Activated CD4-positive, alpha-beta T cell treated with anti-CD3 and anti-CD28 coated beads, Interleukin-10, Interleukin-2, amounts not matched to agents 100 ng/mL and 50 ng/mL, durations not matched to agents 16 hours and 8 hours (primary cell): ENCODE measurements around the gene CAMTA1.

Experiments used
- DNase-seq: peaks from one replicate; pipeline ENCODE4 v3.0.0-alpha.2; 2020

The CAMTA1 gene

DNA sequence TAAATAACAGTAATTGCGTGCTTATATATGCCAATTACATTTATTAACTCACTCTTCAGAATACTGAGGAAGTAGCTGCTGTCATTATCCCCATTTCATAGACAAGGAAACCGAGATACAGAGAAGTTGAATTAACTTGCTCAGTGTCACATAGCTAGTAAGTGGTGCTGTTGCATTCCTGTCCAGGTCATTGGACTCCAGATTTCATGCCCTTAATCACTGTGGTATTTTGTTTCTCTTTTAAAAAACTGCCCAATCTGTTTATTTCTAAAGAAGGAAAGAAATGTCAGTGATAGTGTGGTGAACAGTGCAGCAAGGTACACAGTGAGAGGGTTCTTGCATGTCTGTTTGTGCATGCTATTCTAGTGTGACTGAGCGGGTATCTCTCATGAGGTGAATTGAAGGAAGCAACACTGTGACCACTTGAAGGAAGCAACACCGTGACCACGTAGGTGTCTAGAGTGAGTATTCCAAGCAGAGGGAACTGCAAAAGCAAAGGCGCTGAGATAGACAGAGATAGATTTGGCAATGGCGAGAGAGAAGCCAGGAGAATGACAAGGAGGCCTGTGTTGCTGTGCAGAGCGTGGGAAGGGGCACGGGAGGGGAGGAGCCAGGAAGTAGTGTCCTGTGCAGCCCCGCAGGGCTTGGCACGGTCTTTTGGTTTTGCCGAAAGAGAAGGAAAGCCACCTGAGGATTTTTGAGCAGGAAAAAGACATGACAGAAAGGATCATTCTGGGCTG is 95.9 kb downstream of the CAMTA1 start:
- DNase-seq: no peak

- DNase-seq: no peak
Observed at GRCh38 chr1:6882414-6882813, 97.2 kb downstream of the CAMTA1 start.

- peak; percentile 20 for DNase-seq
Observed at GRCh38 chr1:6884652-6885153, 99.4 kb downstream of the CAMTA1 start.

DNA sequence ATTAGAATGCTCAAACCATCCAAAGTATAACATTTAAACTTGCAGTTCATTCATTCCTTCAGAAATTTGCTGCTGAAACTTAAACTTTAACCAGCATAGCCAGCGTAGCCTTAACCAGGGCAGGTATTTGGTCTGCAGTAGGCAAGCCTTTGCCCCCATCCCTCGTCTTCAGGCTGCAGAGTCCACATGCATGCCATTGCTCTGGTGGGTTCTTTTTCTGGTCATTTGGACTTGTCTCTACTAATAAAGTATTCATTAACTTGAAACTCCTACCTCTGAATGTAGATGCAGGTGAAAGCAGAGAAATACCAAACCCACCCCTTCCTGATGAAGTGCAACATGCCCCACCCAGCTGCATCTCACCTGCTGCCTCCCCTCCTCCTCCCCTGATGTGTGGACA is 100.2 kb downstream of the CAMTA1 start:
- DNase-seq: no peak

DNA sequence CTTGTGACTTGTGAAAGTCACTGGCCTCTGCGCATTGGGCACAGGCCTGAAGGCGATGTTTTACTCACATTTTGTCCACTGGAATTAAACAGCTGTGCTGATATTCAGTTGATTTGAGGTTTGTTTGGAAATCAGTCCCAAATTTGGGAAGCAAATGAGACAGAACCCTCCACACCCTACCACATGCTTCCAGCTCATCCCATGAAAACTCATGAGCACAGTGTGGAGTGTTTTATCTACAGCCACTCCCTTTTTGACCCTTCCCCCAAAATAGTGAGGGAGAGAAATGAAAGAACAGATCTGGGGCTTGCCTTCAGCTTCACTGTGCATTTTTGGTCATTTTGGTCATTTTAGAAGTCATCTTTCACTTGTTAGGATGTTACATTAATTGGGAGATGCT is 101.3 kb downstream of the CAMTA1 start:
- no peak for DNase-seq

- no peak for DNase-seq
Observed at GRCh38 chr1:6888268-6888667, 103.0 kb downstream of the CAMTA1 start.

DNA sequence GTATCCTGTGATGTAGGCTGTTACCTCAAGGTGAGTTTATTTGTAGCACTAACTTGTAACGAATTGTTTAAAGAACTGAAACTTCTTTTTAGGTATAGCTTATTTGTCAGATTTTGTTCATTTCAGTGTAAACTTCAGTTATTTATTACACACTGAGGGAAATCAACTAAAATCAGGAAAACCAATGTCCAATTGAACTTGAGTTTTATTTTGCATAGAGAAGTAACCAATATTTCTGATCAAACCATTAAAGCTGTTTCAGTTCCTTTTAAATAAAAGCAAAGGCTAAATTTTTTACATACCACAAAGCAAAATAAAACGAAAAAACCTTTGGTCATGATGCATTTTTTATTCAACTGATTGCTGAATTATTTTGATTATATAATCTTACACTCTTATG is 103.6 kb downstream of the CAMTA1 start:
- no peak for DNase-seq

- DNase-seq: peak; percentile 49
Observed at GRCh38 chr1:6889875-6890480, 104.7 kb downstream of the CAMTA1 start.

GRCh38 chr1:6890686-6891085 is 105.4 kb downstream of the CAMTA1 start:
- DNase-seq: no peak

DNA sequence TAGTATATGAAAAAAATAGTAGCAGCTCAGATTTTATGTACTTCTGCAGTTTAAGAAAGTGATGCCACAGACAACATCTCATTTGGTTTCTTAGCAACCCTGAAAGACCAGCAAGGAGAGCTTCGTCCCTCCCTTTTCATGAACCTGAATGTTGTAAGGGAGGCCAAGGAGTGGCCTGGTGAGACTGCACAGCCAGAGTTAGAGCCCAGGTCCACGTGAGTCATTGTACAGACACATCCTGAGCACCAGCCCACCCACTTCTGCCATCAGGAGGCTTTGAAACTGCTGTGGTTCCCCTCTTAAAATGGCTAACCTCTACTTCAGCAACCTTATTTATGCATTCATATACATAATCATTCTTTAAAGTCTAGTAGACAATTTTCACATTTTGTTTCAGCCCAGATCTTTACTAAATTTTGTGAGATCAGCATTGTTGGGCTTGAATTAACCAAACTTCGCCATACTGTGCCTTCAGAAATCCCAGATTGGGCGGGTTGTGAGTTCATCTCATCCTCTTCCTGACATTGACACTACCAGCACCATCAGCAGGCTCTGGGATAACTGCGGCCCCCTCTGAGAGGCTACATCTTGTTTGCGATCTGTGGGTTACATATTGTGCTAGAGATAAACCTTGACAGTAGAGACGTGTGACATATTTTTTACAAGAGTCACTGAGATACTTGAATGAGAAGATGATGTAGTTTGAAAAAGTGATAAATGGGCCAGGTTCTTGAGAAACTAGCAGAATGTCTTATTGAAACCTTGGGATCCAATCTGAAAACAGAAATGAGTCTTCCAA is 106.7 kb downstream of the CAMTA1 start:
- no peak for DNase-seq

- no peak for DNase-seq
Observed at GRCh38 chr1:6893388-6893787, 108.1 kb downstream of the CAMTA1 start.

GRCh38 chr1:6897138-6897537 is 111.9 kb downstream of the CAMTA1 start:
- no peak for DNase-seq

GRCh38 chr1:6898974-6899539 is 113.8 kb downstream of the CAMTA1 start:
- DNase-seq: no peak

DNA sequence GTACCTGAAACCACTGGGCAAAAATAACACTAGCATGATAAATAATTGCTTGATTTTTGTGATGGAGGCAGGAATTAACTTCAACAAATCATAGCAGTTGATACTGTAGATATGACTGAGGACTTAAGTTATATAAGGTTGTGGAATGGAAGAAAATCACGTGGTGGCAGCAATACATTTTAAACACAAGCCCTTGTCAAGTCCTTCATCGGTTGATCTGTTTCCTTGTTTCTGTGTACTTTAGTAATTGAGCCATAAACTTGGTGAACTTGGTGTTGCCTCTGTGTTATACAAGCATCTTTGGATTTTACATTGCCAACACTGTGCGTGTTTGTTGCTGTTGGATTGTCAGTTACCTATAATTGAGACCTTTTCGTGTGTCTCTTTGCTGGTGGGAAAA is 114.4 kb downstream of the CAMTA1 start:
- no peak for DNase-seq

DNA sequence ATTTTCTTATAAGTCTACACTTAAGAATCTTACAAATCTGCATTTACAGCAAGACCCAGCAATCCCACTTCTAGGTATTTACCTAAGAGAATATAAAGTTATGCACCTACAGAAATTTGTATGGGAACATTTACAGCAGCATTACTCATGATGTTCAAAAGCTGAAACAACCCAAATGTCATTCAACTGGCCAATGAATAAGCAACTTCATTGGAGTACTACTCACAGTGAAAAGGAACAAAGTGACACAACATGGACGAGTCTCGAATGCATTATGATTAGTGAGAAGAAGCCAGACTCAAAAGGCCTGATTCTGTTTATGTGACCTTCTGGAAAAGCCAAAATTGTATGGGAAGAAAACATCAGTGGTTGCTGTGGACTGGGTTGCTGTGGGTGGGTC is 116.9 kb downstream of the CAMTA1 start:
- DNase-seq: no peak

- no peak for DNase-seq
Observed at GRCh38 chr1:6904476-6905170, 119.4 kb downstream of the CAMTA1 start.

- no peak for DNase-seq
Observed at GRCh38 chr1:6905331-6905730, 120.1 kb downstream of the CAMTA1 start.

DNA sequence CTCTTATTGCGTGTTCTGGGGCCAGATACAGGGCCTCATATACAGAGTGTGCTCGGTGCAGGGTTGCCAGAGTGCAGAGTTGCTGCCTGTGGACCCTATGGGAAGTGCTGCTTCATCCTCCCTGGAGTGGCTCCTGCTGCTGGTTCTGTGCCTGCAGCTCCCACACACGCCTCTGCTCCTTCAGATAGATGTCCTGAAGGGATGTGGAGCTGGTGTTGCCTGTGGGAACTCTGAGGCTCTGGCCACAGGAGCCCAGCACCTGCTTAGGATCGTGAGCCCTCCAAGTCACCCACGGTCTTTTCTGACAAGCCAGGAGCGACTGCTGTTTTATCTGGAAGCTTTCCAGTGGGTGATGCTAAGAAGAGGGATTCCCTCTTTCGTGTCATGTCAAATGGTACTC is 120.5 kb downstream of the CAMTA1 start:
- no peak for DNase-seq

DNA sequence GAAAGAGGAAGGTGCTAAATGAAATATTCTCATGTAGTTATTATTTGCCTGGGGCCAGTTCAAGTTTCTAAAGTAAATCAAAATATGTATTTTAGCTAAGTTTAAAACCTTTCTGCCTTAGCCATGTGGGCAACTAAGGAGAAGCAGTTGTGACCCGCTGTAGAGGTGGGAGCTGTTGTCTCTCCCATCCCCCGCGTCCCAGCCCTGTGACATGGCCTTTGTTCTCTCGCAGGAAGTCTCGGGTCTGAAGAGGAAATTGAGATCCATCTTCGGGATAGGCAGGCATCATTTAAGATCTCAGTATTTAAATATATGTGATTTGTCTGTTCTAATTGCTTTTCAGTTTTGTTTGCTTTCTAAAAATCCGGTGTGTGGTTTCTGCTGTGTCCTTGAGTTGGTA is 121.5 kb downstream of the CAMTA1 start:
- DNase-seq: no peak

DNA sequence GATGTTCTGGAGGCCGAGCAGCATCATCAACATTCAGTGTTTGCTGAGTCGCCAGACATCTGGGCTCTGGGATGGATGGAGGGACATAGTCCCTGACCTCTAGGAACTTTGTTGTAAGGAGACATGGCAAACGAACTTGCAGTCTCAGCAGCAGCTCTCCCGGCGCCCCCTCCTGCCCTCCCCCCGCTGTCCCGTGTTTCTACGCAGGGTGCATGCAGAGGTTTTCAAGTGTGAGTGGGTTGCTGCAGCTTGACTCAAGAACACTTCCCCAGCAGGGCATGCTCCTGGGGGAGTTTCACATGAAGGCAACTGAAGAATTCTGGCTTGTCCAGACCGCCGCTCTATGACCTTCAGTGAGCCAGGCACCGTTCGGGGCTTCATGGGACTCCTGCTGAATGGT is 121.9 kb downstream of the CAMTA1 start:
- no peak for DNase-seq

DNA sequence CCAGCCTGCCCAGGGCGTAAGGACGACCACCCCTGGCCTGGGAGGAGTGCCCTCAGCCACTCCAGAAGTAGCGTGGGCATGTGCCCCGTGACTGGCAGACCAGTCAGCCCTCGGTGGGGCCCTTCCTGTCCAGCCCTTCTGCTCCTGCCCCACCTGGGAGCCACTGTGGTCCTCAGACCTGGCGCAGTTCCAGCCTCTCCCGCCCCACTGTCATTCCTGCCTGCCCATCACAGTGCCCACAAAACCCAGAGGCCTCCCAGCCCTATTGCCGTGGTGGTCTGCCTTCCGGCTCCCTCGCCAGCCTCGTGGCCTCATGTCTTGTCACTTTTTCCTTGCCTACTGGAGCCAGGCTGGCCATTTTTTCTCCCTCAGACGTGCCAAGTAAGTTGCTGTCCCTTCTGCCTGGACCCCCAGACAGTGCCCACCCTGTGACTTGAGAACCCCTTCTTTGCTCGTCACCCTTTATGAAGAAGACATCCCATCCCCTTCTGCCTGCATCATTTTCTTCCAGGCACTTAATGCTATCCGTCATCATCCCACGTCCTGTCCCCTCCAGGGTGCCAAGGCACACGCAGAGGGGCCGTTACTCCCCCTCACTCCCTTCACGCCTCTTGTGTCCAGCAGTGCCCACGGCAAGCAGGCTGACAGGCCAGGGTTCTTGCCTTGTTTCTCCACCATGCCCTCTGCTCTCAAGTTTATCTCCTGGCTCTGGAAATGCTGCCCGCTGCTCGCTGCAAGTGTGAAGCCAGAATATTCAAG is 122.6 kb downstream of the CAMTA1 start:
- DNase-seq: no peak

DNA sequence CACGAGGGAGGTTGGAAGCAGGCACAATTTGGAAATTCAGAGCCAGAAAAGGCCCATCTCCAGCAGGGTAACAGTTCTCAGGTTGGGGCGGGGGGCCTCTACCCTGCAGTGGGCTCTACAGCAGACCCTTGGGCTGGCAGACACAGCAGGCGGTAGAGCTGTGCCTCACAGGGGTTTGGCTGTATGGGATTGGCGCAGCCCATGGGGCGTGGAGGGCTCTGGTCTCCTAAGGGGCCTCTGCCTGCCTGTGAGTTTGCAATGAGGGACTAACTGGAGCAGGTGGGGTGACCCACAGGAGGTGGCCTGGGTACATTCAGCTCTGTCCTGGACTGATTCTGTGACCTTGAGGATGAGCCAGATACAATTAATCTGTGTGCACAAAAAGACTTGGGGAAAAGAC is 124.1 kb downstream of the CAMTA1 start:
- DNase-seq: no peak
